GM12873 (cell line): Measurements from ENCODE around the gene NR2C2AP.

Experiments used
- TF ChIP-seq, protein P1 (sequence below): IDR thresholded peaks from 2 replicates; pipeline ENCODE4 v1.5.1; 2012; ENCODE audit warnings: low read depth, mild to moderate bottlenecking, moderate library complexity, low read length, control low read depth; ENCODE audit not compliant: insufficient read depth; ENCODE audit errors: missing control alignments

NR2C2AP gene

DNA sequence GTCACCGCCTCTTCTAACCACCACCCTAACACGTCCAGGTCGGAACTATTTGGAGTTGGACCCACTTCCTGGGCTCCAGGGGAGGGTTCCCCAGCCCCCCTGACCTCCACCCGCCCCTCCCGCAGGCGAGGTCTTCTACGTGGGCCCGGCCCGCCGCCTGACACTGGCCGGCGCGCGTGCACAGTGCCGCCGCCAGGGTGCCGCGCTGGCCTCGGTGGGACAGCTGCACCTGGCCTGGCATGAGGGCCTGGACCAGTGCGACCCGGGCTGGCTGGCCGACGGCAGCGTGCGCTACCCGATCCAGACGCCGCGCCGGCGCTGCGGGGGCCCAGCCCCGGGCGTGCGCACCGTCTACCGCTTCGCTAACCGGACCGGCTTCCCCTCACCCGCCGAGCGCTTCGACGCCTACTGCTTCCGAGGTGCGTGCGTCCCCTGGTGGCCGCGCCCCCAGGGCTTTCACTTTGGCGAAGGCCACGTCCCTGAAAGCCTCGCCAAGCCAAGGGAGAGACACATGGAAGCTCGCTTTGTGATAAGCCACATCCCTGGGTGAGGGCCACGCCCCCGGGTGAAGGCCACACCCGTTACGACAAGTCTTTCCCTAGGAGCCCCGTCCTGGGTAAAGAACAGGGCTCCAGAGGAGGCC is 21.8 kb upstream of the NR2C2AP start:
- TF ChIP-seq, protein P1, sequence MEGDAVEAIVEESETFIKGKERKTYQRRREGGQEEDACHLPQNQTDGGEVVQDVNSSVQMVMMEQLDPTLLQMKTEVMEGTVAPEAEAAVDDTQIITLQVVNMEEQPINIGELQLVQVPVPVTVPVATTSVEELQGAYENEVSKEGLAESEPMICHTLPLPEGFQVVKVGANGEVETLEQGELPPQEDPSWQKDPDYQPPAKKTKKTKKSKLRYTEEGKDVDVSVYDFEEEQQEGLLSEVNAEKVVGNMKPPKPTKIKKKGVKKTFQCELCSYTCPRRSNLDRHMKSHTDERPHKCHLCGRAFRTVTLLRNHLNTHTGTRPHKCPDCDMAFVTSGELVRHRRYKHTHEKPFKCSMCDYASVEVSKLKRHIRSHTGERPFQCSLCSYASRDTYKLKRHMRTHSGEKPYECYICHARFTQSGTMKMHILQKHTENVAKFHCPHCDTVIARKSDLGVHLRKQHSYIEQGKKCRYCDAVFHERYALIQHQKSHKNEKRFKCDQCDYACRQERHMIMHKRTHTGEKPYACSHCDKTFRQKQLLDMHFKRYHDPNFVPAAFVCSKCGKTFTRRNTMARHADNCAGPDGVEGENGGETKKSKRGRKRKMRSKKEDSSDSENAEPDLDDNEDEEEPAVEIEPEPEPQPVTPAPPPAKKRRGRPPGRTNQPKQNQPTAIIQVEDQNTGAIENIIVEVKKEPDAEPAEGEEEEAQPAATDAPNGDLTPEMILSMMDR, result peak; percentile 77

DNA sequence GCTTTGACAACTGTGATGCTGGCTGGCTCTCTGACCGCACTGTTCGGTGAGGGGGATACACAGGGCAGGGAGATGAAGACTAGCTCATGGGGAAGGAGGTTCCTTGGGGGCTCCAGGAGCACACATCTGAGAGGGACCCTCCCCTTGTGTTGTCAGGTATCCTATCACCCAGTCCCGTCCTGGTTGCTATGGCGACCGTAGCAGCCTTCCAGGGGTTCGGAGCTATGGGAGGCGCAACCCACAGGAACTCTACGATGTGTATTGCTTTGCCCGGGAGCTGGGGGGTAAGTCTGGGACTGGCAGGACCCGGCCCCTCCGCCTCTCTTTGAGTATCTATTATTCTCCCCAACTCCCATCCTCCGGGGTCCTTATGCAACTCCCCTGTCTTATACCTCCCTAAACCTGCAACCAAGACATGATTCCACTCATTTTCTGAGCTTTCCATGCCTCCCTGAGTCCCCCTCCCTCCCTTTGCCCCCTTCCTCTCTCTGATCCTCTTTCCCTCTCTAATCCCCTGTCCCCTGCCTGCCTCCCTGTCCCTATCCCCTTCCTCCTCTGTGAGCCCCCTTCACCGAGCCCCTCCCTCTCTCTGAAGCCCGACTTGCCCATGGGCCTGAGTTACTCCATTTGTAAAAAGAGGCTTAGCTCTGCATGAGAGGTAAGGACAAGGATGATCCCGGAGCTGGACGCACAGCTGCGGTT is 21.1 kb upstream of the NR2C2AP start:
- TF ChIP-seq, protein P1, result no peak

DNA sequence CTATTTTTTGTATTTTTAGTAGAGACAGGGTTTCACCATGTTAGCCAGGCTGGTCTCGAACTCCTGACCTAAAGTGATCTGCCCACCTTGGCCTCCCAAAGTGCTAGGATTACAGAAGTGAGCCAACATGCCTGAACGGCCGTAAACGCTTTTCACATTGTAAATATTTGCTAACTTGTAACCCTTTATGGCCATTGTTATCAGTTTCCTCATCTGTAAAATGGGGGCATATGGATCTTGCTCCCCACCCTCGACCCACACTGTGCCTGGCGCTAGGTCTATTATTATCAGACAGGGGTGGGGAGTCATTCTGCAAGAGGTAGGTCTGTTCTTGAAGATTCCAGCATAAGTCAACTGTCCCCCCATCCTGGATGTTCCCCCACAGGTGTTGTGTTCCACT is 20.4 kb upstream of the NR2C2AP start:
- TF ChIP-seq, protein P1, result no peak

DNA sequence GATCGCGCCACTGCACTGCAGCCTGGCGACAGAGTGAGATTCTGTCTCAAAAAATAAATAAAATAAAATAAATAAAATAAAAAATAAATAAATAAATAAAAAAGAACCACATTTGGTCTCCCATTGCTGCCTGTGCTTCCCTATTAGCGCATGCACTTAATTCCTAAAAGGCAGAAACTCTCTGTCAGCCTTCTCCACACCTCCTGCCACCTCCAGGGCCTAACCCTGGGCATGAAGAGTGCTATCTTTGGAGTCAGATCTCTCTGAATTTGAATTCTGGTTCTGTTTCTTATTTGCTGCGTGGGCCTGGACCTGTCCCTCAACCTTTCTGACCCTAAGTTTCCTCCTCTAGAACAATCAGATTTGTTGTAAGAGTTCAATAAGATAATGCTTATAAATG is 19.8 kb upstream of the NR2C2AP start:
- TF ChIP-seq, protein P1, result no peak

DNA sequence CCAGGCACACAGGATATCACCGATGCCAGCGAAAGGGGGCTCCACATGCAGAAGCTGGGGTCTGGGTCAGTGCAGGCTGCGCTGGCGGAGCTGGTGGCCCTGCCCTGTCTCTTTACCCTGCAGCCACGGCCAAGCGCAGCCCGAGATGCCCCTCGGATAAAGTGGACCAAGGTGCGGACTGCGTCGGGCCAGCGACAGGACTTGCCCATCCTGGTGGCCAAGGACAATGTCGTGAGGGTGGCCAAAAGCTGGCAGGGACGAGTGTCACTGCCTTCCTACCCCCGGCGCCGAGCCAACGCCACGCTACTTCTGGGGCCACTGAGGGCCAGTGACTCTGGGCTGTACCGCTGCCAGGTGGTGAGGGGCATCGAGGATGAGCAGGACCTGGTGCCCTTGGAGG is 15.7 kb upstream of the NR2C2AP start:
- TF ChIP-seq, protein P1, result no peak

DNA sequence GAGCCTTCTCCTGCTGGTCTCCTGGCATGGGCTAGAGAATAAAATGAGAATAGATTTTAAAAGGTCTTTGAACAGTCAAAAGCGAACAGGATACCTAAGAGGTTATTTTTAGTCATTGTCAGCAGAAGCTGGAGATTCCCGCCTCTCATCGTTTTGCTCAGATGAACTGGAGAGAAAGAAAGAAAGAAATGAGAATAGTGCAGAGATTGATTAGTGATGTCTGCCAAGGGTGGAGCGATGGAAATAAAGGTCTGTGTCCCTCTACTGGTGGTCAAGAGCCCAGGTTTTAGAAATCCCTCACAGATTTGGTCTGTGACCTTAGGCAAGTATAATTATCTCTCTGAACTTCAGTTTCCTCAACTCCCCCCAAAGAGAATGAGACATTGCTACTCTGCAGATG is 13.9 kb upstream of the NR2C2AP start:
- TF ChIP-seq, protein P1, result peak; percentile 37

DNA sequence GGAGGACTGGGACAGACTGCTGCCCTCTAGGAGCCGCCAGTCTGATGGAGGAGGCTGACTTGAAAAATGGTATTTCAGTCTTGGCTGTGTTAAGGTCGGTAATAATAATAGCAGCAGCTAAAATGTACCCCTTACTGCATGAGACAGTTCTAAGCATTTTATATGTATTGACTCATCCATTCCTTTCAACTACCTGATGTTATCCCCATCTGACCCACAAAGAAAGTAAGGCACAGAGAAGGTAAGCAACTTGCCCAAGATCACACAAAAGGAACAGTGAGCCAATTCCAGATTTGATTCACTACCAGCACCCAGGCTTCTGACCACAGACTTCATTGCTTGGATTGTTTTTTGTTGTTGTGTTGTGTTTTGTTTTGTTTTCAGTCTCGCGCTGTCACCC is 12.6 kb upstream of the NR2C2AP start:
- TF ChIP-seq, protein P1, result no peak
